Stimulated activated CD4-positive, alpha-beta T cell treated with anti-CD3 and anti-CD28 coated beads, Interleukin-12 subunit alpha, Interleukin-12 subunit beta, amount 100 ng/mL, for 4 hours (primary cell): Measurements from ENCODE around the gene KDM3A.

ENCODE experiments used
- DNase-seq: peaks from one replicate; pipeline ENCODE4 v3.0.0-alpha.2; 2020

Gene KDM3A

DNA sequence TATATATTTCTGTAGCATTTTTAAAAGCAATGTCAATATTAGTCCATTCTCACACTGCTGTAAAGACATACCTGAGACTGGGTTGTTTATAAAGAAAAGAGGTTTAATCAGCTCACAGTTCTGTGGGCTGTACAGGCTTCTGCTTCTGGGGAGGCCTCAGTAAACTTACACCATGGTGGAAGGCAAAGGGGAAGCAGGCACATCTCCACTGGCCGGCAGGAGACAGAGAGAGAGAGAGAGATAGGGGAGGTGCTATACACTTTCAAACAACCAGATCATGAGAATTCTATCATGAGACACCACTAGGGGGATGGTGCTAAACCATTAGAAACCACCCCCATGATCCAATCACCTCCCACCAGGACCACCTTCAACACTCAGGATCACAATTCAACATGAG is 79.0 kb downstream of the KDM3A start:
- no peak for DNase-seq

DNA sequence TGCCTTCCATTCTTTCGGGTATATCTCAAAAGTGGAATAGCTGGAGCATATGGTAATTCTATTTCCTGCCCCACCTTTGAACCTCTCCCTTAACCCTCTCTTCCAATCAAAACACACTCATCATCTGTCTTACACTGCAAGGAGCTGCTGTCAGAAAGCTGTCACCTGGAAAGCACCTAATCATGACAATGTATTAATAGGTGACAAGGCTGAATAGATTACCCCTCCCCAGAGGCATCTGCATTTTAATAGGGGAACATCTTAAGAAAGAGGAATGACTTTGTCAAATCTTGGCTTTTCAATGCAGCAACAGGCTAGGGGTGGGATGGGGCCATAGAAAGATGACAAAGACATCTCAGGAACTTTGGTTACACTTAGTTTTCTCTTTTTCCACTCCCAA is 80.8 kb downstream of the KDM3A start:
- DNase-seq = no peak

GRCh38 chr2:86522711-86523110 is 81.5 kb downstream of the KDM3A start:
- DNase-seq = no peak

DNA sequence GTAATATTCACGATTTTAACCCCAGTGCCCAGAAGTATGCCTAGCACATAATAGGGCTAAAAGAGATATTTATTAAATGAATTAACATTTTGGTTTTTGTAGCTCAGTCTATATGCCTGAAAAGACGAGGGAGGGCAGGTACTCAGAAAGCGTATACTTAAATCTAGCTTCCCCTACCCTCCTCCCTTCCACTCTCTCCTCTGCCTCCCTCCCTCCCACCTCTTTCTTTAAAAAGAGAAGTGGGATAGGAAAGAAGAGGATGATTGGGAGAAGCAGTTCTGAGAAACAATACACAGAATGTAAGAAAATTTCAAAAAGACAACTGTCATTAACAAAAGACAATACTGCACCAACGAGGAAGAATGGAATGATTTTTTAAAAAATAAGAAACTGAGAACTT is 82.3 kb downstream of the KDM3A start:
- DNase-seq = no peak

GRCh38 chr2:86525421-86526340 is 84.5 kb downstream of the KDM3A start:
- DNase-seq = no peak

DNA sequence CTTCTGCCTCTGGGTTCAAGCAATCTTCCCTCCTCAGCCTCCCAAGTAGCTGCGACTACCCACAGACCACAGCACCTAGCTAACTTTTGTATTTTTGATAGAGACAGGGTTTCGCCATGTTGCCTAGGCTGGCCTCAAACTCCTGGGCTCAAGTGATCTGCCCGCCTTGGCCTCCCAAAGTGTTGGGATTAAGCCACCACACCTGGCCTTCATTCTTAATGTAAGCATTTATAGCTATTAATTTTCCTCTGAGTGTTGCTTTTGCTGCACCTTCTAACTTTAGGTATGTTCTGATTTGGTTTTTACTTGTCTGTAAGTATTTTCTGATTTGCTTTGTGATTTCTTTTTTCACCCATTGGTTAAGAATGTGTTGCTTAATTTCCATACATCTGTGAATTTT is 92.4 kb downstream of the KDM3A start:
- no peak for DNase-seq

DNA sequence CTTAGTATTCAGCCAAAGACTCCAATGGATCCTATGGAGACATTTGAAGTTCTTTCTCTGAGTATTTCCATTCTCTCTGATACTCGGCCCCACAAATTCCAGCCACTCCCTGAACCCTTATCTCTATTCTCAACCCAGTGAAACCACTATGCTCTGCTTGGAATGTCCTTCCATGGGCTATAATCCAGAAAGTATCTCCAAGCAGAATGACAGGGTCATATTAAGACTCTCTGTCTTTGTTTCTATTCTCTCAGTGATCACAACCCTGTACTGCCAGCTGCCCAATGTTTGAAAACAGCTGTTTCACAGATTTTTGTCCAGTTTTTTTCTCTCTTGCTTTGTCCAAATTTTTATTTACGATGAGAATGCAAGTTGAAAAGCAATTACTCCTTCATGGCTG is 100.2 kb downstream of the KDM3A start:
- DNase-seq = no peak
